AG09309 (cell line): ENCODE data around the gene ACYP2.

Experiments used
- DNase-seq: peaks from one replicate; pipeline ENCODE4 v3.0.0-alpha.2; 2010; ENCODE audit warnings: low read depth
- H3K4me3 ChIP-seq: 2 replicates; pipeline ENCODE4 v1.5.1; 2011; ENCODE audit warnings: mild to moderate bottlenecking, low read depth, low read length, moderate library complexity; ENCODE audit not compliant: control insufficient read depth
- TF ChIP-seq, protein P1 (sequence below): IDR thresholded peaks from 2 replicates; pipeline ENCODE4 v1.5.1; 2011; ENCODE audit warnings: mild to moderate bottlenecking, low read depth, low read length, inconsistent platforms; ENCODE audit not compliant: insufficient read depth, control insufficient read depth; ENCODE audit errors: missing control alignments

The ACYP2 gene

DNA sequence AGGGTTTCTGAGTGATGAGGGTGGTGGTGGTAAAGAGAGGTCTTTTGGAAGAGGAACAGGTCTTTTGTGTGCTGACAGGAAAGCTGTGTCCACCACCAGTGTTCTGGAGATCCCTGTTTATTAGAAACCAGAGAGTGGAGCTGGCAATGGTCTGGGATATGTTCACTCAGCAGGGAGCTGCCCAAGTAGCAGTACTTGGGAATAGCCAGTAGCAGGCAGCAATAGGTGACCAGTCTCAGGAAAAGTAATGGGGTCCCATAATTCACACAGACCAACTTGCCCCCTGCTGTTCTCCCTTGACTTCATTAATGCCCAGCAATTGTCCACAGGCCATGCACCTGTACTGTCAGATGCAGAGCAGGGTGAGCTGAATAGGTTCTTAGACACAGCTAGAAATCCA, 138.8 kb downstream of the ACYP2 start:
- no peak for DNase-seq
- TF ChIP-seq, protein P1, sequence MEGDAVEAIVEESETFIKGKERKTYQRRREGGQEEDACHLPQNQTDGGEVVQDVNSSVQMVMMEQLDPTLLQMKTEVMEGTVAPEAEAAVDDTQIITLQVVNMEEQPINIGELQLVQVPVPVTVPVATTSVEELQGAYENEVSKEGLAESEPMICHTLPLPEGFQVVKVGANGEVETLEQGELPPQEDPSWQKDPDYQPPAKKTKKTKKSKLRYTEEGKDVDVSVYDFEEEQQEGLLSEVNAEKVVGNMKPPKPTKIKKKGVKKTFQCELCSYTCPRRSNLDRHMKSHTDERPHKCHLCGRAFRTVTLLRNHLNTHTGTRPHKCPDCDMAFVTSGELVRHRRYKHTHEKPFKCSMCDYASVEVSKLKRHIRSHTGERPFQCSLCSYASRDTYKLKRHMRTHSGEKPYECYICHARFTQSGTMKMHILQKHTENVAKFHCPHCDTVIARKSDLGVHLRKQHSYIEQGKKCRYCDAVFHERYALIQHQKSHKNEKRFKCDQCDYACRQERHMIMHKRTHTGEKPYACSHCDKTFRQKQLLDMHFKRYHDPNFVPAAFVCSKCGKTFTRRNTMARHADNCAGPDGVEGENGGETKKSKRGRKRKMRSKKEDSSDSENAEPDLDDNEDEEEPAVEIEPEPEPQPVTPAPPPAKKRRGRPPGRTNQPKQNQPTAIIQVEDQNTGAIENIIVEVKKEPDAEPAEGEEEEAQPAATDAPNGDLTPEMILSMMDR, result no peak
- H3K4me3 ChIP-seq, result no peak overlapping the region

DNA sequence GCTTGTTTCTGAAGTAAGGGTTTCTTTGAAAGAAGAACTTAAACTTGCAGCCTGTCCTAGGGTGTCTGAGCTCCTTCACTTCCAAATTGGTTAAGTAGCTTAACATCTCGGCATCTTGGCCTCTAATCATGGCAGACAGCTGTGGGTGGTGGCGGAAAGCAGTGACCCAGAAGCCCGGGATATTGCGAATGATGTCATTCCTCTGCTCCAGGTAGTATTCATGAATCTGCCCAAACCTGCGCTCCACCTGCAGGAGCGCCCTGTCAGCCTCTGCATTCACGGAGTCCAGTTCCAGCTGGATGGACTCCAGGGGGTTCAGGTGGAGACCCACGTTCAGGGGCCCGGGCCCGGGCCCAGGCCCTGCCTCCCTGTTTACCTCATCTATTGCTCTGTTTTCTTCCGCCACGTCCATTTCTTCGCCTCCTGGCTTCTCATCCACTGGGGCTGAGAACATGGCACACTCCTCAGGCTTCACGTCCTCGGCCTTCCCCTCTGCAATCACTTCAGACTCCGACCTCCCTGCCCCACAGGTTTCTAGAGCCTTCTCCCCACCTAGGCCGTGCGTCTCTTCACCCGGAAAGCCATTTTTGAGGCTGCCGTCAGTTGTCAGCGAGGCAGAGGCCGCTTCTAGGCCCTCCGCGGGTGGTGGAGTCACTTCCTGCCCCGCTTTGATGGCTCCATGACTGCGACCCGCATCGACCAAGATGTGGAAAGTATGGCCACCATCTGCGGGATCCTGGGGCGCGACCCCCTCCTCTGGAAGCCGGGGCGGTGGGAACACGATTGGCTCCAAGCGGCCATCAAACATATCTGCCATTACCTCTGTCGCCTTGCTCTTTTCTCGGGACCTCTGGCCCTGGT, 140.0 kb downstream of the ACYP2 start:
- no peak for DNase-seq
- TF ChIP-seq, protein P1, result no peak
- no peak overlapping the region for H3K4me3 ChIP-seq

DNA sequence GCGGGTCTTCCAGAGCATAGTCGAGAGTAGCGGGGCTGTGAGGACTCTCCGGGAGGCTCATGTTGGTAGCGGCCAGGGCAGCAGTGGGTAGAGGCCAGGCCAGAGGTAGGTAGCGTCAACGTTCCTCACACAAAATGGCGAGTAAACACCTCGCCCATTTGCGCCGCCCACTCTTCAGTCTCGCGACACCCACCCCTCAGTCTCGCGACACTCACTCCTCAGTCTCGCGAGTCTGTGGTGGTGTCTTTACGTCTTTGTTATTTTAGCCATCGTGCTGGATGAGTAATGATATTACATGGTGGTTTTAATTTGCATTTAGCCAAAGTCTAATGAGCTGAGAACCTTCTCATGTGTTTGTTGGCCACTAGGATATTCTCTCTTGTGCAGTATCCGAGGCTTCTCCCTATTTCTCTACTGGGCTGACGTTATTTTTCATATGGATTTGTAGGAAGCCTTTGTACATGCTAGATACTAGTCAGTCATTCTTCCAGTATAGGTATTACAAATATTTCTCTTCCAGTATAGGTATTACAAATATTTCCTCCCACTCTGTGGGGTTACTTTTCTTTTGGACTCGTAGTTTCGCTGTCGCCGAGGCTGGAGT, 140.8 kb downstream of the ACYP2 start, which contains the start of gene TSPYL6:
Gene TSPYL6 (minus strand): TSS at position 139 of the 604 bp plus-strand sequence. CDS start 78 bp downstream, at position 61.
- TF ChIP-seq, protein P1, result no peak
- no peak for DNase-seq
- no peak within 1 kb of the TSS for H3K4me3 ChIP-seq

GRCh38 chr2:54258166-54258565, 142.8 kb downstream of the ACYP2 start:
- no peak overlapping the region for H3K4me3 ChIP-seq
- DNase-seq, result no peak
- TF ChIP-seq, protein P1, result no peak

- H3K4me3 ChIP-seq, result no peak overlapping the region
- TF ChIP-seq, protein P1, result no peak
- no peak for DNase-seq
Measured at GRCh38 chr2:54259413-54260240, 144.2 kb downstream of the ACYP2 start.

DNA sequence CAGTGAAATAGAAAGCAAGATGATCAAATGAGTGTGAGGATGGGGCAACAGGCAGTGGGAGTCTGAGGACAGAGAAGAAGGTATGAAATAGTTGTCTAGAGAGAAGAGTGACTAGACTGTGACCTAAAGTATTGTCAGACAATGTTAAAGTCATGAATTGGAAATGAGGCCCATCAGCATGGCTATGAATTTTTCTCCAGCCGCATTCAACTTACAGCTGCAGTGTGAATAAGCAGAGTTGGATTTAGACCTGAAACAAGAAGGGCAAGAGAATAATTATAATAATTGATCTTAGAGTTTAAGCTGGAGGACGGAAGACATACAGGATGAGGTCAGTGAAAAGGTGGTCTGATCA, 144.8 kb downstream of the ACYP2 start:
- DNase-seq, result no peak
- no peak overlapping the region for H3K4me3 ChIP-seq
- TF ChIP-seq, protein P1, result no peak
